ENCODE measurements around the gene PTBP1.
"Not testable (repeated sequence)": the region's sequence is repeated elsewhere in the genome, so short reads cannot be mapped to it uniquely, and the experiment has no call there.

PTBP1 gene

GRCh38 chr19:810077-810855, 13.0 kb downstream of the PTBP1 start:
- DNase-seq (ENCODE audit: low spot score), result no peak

- no peak for DNase-seq (ENCODE audit: low spot score)
Observed at GRCh38 chr19:810883-811489, 13.7 kb downstream of the PTBP1 start.

- no peak for DNase-seq (ENCODE audit: low spot score)
Observed at GRCh38 chr19:811506-812048, 14.3 kb downstream of the PTBP1 start.

- no peak for DNase-seq (ENCODE audit: low spot score)
Observed at GRCh38 chr19:812049-812746, 14.9 kb downstream of the PTBP1 start.

GRCh38 chr19:812747-813218, 15.5 kb downstream of the PTBP1 start:
- no peak for DNase-seq (ENCODE audit: low spot score)

GRCh38 chr19:813219-814151, 16.2 kb downstream of the PTBP1 start:
- DNase-seq (ENCODE audit: low spot score), result no peak

- DNase-seq (ENCODE audit: low spot score), result no peak
Observed at GRCh38 chr19:814152-815078, 17.2 kb downstream of the PTBP1 start.

GRCh38 chr19:815079-815774, 18.0 kb downstream of the PTBP1 start:
- DNase-seq (ENCODE audit: low spot score), result no peak

- no peak for DNase-seq (ENCODE audit: low spot score)
Observed at GRCh38 chr19:815775-816499, 18.7 kb downstream of the PTBP1 start.

- no peak for DNase-seq (ENCODE audit: low spot score)
Observed at GRCh38 chr19:816500-816857, 19.2 kb downstream of the PTBP1 start.

- not testable (repeated sequence) for DNase-seq (ENCODE audit: low spot score)
Observed at GRCh38 chr19:820212-820611, 23.0 kb downstream of the PTBP1 start.

GRCh38 chr19:821231-821824, 24.1 kb downstream of the PTBP1 start:
- DNase-seq (ENCODE audit: low spot score), result peak; percentile 59

- DNase-seq (ENCODE audit: low spot score), result no peak
Observed at GRCh38 chr19:821825-822503, 24.7 kb downstream of the PTBP1 start, which contains the start of gene PLPPR3. Gene PLPPR3 (minus strand): TSS chr19:821955. CDS start chr19:821559, 396 bp downstream.

- peak; percentile 74 for DNase-seq (ENCODE audit: low spot score)
Observed at GRCh38 chr19:823565-824121, 26.4 kb downstream of the PTBP1 start.

GRCh38 chr19:824885-825284, 27.6 kb downstream of the PTBP1 start:
- DNase-seq (ENCODE audit: low spot score), result no peak

- no peak for DNase-seq (ENCODE audit: low spot score)
Observed at GRCh38 chr19:825897-826644, 28.8 kb downstream of the PTBP1 start.

- no peak for DNase-seq (ENCODE audit: low spot score)
Observed at GRCh38 chr19:827314-827709, 30.1 kb downstream of the PTBP1 start.
